K562 (cell line): ENCODE data around the gene SLC25A10. TPM values are rescaled to one million over a fixed set of nuclear protein-coding genes. Genes with fewer than 3 reads are reported as not detected.

ENCODE experiments used
- BRF2 ChIP-seq: IDR thresholded peaks from 3 replicates; pipeline ENCODE4 v1.6.1; 2011; ENCODE audit warnings: borderline replicate concordance, mild to moderate bottlenecking; ENCODE audit not compliant: insufficient read length, insufficient read depth
- CBX2 ChIP-seq: fragments of 200-600 bp; sonication (generic); IDR thresholded peaks from one replicate; pipeline ENCODE4 v1.6.1; 2012; ENCODE audit warnings: mild to moderate bottlenecking, low read length, inconsistent platforms; ENCODE audit not compliant: insufficient read depth, poor library complexity, severe bottlenecking
- CUX1 ChIP-seq: fragments of 200-800 bp; sonication (Bioruptor generic); IDR thresholded peaks from 2 replicates; pipeline ENCODE4 v1.6.1; 2016; ENCODE audit warnings: missing genetic modification characterization, missing compliant biosample characterization
- EP300 ChIP-seq: IDR thresholded peaks from 2 replicates; pipeline ENCODE4 v1.6.1; 2012; ENCODE audit warnings: low read length, improper control_type of control experiment
- KAT7 ChIP-seq: sonication (generic); formaldehyde crosslinking; IDR thresholded peaks from 2 replicates; pipeline ENCODE4 v1.8.0; 2022; ENCODE audit warnings: missing genetic modification reagents, mild to moderate bottlenecking, borderline replicate concordance
- KLF13 ChIP-seq: fragments of 450-650 bp; IDR thresholded peaks from 2 replicates; pipeline ENCODE4 v1.6.1; 2016; ENCODE audit warnings: missing genetic modification characterization, low read depth, mild to moderate bottlenecking, missing compliant biosample characterization, moderate library complexity, borderline replicate concordance
- NFYB ChIP-seq: IDR thresholded peaks from 2 replicates; pipeline ENCODE4 v1.6.1; 2011; ENCODE audit warnings: mild to moderate bottlenecking, moderate library complexity; ENCODE audit not compliant: insufficient read length; ENCODE audit errors: extremely low read depth
- POLR2AphosphoS2 ChIP-seq: IDR thresholded peaks from 2 replicates; pipeline ENCODE4 v1.6.1; 2012; ENCODE audit warnings: low read length, improper control_type of control experiment
- REST ChIP-seq, 2 experiments: fragments of 450-650 bp; formaldehyde crosslinking in 1 of 2; IDR thresholded peaks; 2 replicates each; pipeline versions ENCODE4 v1.4.0 to v1.6.1; 2014 to 2020; ENCODE audit warnings: mild to moderate bottlenecking in 2 of 2, borderline replicate concordance in 1 of 2, low read depth in 1 of 2
- TARDBP ChIP-seq: fragments of 450-650 bp; IDR thresholded peaks from 2 replicates; pipeline ENCODE4 v1.6.1; 2016
- U2AF1 ChIP-seq: fragments of 200-400 bp; formaldehyde crosslinking; optimal IDR thresholded peaks from 2 replicates; pipeline ENCODE3; 2017; ENCODE audit warnings: mild to moderate bottlenecking, low read depth, low read length, moderate library complexity
- ZNF445 ChIP-seq: fragments of 250-450 bp; sonication (Bioruptor Pico); IDR thresholded peaks from 2 replicates; pipeline ENCODE4 v1.4.0; 2020; ENCODE audit warnings: low read depth, mild to moderate bottlenecking, moderate library complexity
- polyA plus RNA-seq, 8 experiments: library from polyadenylated mRNA; depleted of rRNA in 4 of 8; stranded (reverse) in 5 of 8; unstranded in 3 of 8; fragments of >200 nt; fragmentation: Nextera tagmentation in 2 of 8; fragmentation: Illumina TruSeq in 1 of 8; extraction: Ambion mirVana in 2 of 8; extraction: Trizol in 1 of 8; gene quantifications; 2 replicates each; pipeline versions ENCODE4 v1.2.1 to v1.2.3, GENCODE V29; 2011 to 2014; ENCODE audit warnings: inconsistent platforms in 1 of 8, missing spikeins in 1 of 8
- total RNA-seq, 7 experiments: library from RNA; depleted of rRNA in 6 of 7; stranded (reverse); fragments of >200 nt in 6 of 7; fragmentation: Illumina TruSeq in 2 of 7; extraction: Trizol in 2 of 7; gene quantifications; 2 replicates each; pipeline versions ENCODE4 v1.2.1 to v1.2.3, GENCODE V29; 2011 to 2021; ENCODE audit warnings: low replicate concordance in 1 of 7

The SLC25A10 gene
- total and polyA plus RNA-seq, 9 of the 15 experiments (the other 6 are each of a cell fraction or from before 2014, with no cell fraction given): 0.10 to 85.6 (median 34.3) TPM

GRCh38 chr17:81711814-81712467 lies at the start of gene SLC25A10 (continued):
- no peak for TF ChIP-seq CUX1
- peak; percentile 81; the same call in 1 of the 2 replicates for TF ChIP-seq KAT7 (CRISPR knock-in tag)
- TF ChIP-seq CBX2: no peak
- TF ChIP-seq U2AF1: no peak
- TF ChIP-seq NFYB: no peak
- TF ChIP-seq ZNF445 (CRISPR knock-in tag): no peak
- 0 out of 2 replicates have a peak, but pooled peaks have one; percentile 15 for TF ChIP-seq TARDBP
- TF ChIP-seq REST (IDR thresholded peaks at IDR 0.05; ENCODE audit: borderline replicate concordance): no peak; the same call in 1 of the 2 replicates
- TF ChIP-seq REST (CRISPR knock-in tag; IDR thresholded peaks at IDR 0.05; ENCODE audit: low read depth): peak; percentile 90
- TF ChIP-seq BRF2: no peak
- no peak for TF ChIP-seq EP300
- no peak for TF ChIP-seq KLF13 (tag)
- TF ChIP-seq POLR2AphosphoS2: no peak
